Inferior parietal cortex (tissue), 1 donor: ENCODE results near the gene P2RY14.
A peak's percentile ranks its signal among the peaks of the same experiment; 100 is the strongest.

Experiments used
- DNase-seq: peaks from one replicate; pipeline ENCODE4 v3.0.0-alpha.2; 2016; ENCODE audit errors: extremely low spot score

Gene P2RY14

GRCh38 chr3:151301787-151302186 is 23.4 kb upstream of the P2RY14 start:
- DNase-seq = no peak

- DNase-seq = no peak
Observed at GRCh38 chr3:151300539-151300938, 22.2 kb upstream of the P2RY14 start.

- DNase-seq = no peak
Observed at GRCh38 chr3:151299006-151299405, 20.7 kb upstream of the P2RY14 start.

GRCh38 chr3:151297429-151297828 is 19.1 kb upstream of the P2RY14 start:
- DNase-seq = no peak

DNA sequence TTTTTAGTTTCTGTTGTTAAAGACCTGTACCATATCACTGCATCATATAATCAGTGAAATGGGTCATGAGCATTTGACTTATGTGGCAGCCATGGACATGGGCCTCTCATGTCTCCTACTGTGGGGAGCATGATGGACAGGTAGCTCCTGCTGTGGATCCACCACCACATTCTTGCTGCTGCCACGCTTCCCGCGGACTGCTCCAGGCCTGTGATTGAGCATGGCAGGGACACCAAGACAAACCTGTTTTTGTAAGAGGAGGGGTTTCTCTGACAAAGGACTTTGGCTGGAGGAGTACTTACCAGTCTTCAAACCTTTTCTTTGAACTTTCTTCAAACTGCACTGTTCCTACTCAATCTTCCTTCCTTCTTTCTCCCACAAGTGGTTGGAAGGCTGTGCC is 17.9 kb upstream of the P2RY14 start:
- DNase-seq = no peak

- no peak for DNase-seq
Observed at GRCh38 chr3:151293127-151293526, 14.8 kb upstream of the P2RY14 start.

GRCh38 chr3:151290673-151291072 is 12.3 kb upstream of the P2RY14 start:
- no peak for DNase-seq

GRCh38 chr3:151289445-151289844 is 11.1 kb upstream of the P2RY14 start:
- DNase-seq = no peak

DNA sequence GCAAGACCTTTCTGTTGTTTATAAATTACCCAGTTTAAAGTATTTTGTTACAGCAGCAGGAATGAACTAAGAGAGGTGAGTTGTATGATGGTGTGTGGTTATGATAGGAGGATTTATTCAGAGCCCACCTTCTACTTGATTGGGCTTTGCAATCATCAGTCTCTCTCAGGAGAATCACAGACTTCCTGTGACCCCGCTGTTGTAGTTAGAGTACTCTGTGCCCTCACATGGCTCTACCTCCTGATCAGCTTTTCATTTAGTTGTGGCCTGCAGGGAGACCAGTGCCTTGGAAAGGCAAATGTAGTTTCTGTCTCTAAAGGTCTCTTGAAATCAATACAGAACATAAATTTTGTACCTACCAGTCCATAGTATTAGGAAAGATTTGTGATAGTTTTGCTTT is 7.6 kb upstream of the P2RY14 start:
- DNase-seq = no peak

- no peak for DNase-seq
Observed at GRCh38 chr3:151283907-151284461, 5.6 kb upstream of the P2RY14 start.

DNA sequence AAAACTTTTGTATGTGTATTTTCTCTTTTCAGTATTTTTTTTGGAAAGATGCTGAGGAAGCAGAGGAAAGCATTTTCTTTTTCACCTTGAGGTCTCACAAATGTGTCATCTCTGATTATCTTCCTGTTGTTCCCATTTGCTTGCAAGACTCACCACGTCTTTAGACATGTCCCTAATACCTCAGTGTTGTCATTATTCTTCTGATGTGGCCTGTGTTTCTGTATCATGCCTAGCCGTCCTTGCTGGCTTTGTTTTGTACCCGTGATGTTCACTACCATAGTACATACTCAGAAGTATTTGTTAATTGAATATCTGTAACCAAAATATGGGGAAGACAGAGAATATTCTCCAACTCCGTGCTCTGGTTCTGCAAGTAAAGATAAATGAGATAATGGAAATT is 5.0 kb upstream of the P2RY14 start:
- no peak for DNase-seq

DNA sequence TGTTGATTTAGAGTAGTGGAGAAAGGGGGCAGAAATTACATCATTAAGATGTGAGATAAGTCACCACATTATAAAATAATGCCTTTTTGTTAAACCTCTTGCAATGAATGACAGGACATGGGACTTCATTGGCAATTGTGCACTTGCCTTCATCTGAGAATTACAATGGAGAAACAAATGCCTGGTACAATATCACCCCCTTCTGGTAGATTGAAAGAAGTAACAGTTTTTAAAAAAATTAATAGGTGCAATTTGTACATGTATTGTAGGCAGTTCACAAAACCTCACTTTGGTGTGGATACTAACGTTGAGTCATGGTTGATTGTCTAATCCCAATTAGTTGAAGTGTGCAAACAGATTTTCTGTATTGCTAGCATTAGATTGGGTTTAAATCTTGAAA is 4.6 kb upstream of the P2RY14 start:
- DNase-seq = peak; percentile 84

DNA sequence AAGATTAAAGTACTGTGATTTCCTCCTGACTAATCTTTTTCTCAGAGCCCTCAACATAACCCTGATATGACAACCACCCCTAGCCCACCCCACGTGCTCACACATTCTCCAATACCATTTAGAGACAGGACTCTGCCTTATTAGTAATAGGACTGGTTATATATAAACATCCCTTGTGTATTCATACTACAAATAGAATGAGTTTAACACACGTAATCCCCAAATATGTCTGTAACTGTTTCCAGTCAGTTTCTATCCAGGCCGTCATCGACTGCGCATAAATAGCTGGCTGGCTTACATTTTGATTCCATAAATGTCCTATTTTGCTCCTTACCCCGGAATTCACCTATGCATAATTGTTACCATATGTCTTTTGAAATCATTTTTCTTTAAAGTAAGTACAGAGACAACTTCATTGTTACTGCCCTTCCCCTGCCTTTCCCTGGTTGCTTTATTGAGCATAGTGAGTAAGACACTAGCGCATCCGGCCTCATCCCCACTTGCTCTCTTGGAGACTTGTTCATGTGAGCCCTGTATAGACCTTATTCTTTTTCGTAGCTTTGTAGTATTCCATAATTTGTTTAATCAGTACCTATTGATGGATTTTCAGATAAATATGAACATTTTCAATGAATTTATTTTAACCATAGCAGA is 3.5 kb upstream of the P2RY14 start:
- no peak for DNase-seq

- DNase-seq = no peak
Observed at GRCh38 chr3:151276687-151277042, 1.7 kb downstream of the P2RY14 start.

GRCh38 chr3:151276038-151276686 is 2.2 kb downstream of the P2RY14 start:
- no peak for DNase-seq

GRCh38 chr3:151275091-151275490 is 3.3 kb downstream of the P2RY14 start:
- no peak for DNase-seq

- no peak for DNase-seq
Observed at GRCh38 chr3:151269631-151270030, 8.7 kb downstream of the P2RY14 start.

- DNase-seq = no peak
Observed at GRCh38 chr3:151268267-151269235, 9.8 kb downstream of the P2RY14 start.

GRCh38 chr3:151267066-151267465 is 11.3 kb downstream of the P2RY14 start:
- no peak for DNase-seq

GRCh38 chr3:151265866-151266265 is 12.5 kb downstream of the P2RY14 start:
- DNase-seq = no peak

DNA sequence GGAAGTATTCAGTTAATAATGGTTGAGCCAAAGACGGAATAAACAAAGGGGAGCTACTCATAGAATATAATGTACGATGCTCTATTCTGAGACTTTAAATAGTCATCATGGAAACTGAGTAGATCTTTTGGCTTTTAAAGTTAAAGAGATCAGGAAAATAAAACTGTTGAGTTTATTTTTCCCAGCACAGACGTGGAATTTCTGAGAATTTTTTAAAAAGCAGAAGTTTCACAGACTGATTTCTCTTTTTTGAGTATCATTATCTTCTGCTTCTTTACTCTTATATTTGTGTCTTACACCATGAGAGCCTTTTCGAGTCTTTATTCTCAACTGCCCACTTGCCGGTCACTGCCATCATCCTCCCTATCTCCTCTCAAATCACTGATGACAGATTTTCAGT is 13.2 kb downstream of the P2RY14 start:
- no peak for DNase-seq

DNA sequence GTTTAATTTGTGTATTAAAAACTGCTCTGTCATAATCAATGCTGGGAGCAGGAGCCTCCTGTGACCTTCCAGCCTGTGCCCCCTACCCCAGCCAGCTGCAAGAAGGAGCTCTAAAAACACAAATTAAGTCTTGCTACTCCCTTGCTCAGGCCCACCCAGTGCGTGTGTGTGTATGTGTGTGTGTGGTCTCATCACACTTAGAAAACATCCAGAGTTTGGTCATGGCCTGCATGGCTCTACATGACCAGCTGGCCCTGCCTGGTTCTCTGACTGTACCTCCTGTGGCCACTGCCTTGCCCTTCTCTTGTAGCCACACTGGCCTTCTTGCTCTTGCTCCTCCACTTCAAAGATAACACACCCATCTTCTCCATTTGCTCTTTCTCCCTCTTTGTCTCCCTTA is 13.7 kb downstream of the P2RY14 start:
- no peak for DNase-seq
